ENCODE measurements around the gene ARHGEF38.

Gene ARHGEF38

GRCh38 chr4:105633241-105633640 lies 80.8 kb downstream of the ARHGEF38 start:
- DNase-seq: no peak

GRCh38 chr4:105634402-105635080 lies 82.1 kb downstream of the ARHGEF38 start:
- in situ Hi-C loops (cut with HindIII; ENCODE audit: low pct_ligation_motif_present, low pct_unique_long_range_greater_than_20kb, low sequenced_read_pairs): no loop called here
- no peak for DNase-seq

More at GRCh38 chr4:105633241-105633640, 80.8 kb downstream of the ARHGEF38 start:
- in situ Hi-C loops (cut with HindIII; ENCODE audit: low pct_ligation_motif_present, low pct_unique_long_range_greater_than_20kb, low sequenced_read_pairs): no loop called here

GRCh38 chr4:105637408-105638176 lies 85.2 kb downstream of the ARHGEF38 start:
- in situ Hi-C loops (cut with HindIII; ENCODE audit: low pct_ligation_motif_present, low pct_unique_long_range_greater_than_20kb, low sequenced_read_pairs): no loop called here
- DNase-seq: no peak

DNA sequence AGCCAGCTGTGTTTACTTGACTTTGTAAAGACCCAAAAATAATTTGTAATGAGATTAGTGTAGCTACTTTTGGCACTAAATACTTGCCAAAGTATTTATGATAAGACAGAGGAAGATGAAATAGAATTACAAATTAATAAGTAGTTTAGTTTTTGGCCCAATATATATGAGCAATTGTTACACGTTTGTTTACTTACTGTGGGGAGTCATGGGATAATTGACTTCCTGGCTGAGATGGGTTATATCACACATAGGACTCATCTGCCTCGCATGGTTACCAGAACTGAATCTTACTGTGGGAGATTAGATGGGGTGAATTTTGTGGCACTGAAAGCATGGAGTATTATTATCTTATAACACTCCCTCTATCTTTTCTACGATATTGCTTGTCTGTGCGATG lies 89.4 kb downstream of the ARHGEF38 start:
- DNase-seq: no peak
- in situ Hi-C loops (cut with HindIII; ENCODE audit: low pct_ligation_motif_present, low pct_unique_long_range_greater_than_20kb, low sequenced_read_pairs): no loop called here

DNA sequence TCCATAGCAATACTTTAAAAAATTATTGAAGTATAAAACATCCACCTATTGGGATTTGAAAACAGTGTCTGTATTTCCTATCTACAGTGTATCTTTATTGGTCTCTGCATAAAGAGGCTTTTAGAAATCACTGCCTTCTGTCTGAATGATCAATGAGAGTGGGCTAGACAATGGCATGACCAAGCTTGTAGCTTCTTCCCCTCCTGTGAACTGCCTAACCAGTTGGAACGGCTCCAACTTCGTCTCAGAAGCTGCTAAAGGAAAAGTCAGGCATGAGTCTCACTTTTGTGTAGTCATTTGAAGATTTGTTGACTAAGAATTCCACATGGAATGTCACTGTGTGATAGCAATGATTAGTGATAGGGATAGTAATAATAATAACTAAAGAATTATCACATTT lies 91.8 kb downstream of the ARHGEF38 start:
- DNase-seq: no peak
- in situ Hi-C loops (cut with HindIII; ENCODE audit: low pct_ligation_motif_present, low pct_unique_long_range_greater_than_20kb, low sequenced_read_pairs): no loop called here

DNA sequence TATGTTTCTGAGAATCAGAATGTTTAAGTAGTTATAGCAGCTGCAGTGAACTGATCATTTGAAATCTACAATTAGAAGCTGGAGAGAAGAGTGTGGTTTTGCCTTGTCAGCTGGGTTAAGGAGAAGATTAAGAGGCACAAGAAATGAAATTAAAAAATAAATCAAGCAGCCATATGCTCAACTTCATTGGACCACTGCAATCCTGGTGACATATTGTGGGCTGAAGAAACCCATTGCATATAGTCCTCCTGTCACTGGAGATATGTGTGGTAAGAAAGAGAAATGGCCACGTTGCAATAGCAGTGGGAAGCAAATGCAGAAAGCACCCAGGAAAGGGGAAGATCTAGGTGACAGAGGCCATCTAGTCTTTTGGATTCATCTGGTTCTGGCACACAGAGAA lies 93.0 kb downstream of the ARHGEF38 start:
- in situ Hi-C loops (cut with HindIII; ENCODE audit: low pct_ligation_motif_present, low pct_unique_long_range_greater_than_20kb, low sequenced_read_pairs): no loop called here
- no peak for DNase-seq

DNA sequence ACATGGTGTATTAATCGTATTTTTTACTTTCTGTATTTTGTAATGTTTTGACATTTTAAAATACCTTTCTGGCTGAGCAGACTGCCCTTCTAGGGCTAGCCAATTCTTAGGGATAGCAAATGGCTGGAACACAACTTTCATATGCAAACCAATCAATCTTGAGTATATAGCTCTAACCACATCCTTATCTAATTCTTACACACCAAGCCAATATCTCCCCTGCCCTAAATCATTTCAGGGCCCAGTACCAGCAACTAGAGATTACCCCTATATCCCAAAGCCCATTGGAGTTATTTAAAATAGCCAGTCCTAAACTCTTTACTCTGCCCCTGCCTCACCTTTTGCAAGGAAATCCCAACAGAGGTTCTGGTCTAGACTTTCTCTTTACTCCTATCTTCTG lies 97.8 kb downstream of the ARHGEF38 start:
- in situ Hi-C loops (cut with HindIII; ENCODE audit: low pct_ligation_motif_present, low pct_unique_long_range_greater_than_20kb, low sequenced_read_pairs): no loop called here
- no peak for DNase-seq

DNA sequence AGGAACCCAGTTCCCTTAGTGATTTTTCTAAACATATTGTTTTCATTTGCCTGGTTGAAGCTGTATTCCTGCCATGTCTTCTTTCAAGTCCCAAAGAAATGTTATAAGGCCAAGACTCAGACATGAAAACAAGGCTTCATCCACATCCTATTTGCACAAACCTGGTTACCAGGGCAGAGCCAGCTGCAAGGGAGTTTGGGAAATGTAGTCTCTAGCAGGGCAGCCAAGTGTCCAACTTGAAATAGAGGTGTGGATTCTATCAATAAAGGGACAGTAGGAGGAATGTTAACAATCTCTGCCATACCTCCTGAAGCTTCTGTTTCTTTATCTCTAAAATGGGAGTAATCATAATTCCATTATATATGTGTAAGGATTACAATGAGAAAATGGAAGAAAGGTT lies 99.5 kb downstream of the ARHGEF38 start:
- in situ Hi-C loops (cut with HindIII; ENCODE audit: low pct_ligation_motif_present, low pct_unique_long_range_greater_than_20kb, low sequenced_read_pairs): no loop called here
- no peak for DNase-seq

DNA sequence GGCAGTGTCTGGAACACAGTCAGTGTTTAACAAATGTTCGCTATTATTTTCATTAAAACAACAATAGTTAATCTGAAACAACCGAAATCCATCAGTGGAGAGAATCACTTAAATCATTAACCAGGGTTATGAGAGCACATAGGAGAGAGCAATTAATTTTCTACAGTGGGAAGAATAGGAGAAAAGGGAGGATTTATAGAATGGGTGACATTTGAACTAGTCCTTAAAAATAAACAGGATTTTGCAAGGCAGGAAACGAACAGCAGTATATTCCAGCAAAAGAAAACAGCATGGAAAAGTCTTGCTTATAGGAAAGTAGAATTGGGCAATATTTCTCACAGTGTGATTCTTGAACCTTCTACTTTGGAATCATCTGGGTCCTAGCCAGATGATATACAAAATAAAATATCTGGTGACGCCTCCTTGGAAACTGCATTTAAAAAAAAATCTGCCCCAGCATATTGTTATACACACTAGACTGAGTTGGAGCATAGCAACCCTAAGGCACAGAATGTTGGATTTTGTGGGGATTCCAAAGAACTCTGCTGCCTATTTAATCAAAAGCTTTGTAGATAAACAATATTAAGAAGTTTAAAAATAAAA lies 100.0 kb downstream of the ARHGEF38 start:
- in situ Hi-C loops (cut with HindIII; ENCODE audit: low pct_ligation_motif_present, low pct_unique_long_range_greater_than_20kb, low sequenced_read_pairs): no loop called here
- DNase-seq: no peak

GRCh38 chr4:105657117-105657765 lies 104.8 kb downstream of the ARHGEF38 start:
- no peak for DNase-seq
- in situ Hi-C loops (cut with HindIII; ENCODE audit: low pct_ligation_motif_present, low pct_unique_long_range_greater_than_20kb, low sequenced_read_pairs): no loop called here

DNA sequence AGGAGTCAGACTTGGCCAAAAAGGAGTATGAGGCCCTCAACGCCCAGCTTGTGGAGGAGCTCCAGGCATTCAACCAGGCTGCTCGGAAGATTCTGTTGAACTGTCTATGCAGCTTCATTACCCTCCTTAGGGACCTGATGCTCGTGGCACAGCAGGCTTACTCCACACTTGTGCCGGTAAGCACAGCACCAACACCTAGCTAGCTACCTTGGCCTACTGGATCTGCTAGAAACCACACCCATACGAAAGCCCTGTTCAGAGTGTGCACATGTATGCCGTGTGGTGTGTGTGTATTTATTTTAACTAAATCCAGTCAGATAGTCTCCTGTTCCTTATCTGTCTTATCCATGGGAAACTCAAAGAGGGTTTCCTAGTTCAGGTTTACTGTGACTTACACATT lies 106.8 kb downstream of the ARHGEF38 start:
- in situ Hi-C loops (cut with HindIII; ENCODE audit: low pct_ligation_motif_present, low pct_unique_long_range_greater_than_20kb, low sequenced_read_pairs): no loop called here
- DNase-seq: no peak

DNA sequence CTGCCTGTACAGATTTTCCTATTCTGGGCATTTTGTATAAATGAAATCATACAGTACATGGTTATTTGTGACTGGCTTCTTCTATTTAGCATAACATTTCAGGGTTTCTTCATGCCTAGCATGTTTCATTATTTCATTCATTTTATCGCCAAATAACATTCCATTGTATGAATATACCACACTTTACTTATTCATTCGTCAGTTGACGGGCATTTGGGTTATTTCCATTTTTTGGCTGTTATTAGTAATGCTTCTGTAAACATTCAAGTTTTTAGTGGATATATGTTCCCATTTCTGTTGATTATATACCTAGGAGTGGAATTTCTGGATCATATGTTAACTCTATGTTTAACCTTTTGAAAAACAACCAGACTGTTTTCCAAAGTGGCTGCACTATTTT lies 108.6 kb downstream of the ARHGEF38 start:
- DNase-seq: no peak
- in situ Hi-C loops (cut with HindIII; ENCODE audit: low pct_ligation_motif_present, low pct_unique_long_range_greater_than_20kb, low sequenced_read_pairs): no loop called here

- DNase-seq: no peak
- in situ Hi-C loops (cut with HindIII; ENCODE audit: low pct_ligation_motif_present, low pct_unique_long_range_greater_than_20kb, low sequenced_read_pairs): no loop called here
Observed at GRCh38 chr4:105662935-105663675, 110.7 kb downstream of the ARHGEF38 start.

- DNase-seq: peak; percentile 25
- in situ Hi-C loops (cut with HindIII; ENCODE audit: low pct_ligation_motif_present, low pct_unique_long_range_greater_than_20kb, low sequenced_read_pairs): no loop called here
Observed at GRCh38 chr4:105666693-105667092, 114.3 kb downstream of the ARHGEF38 start.

- no peak for DNase-seq
- in situ Hi-C loops (cut with HindIII; ENCODE audit: low pct_ligation_motif_present, low pct_unique_long_range_greater_than_20kb, low sequenced_read_pairs): no loop called here
Observed at GRCh38 chr4:105670684-105671083, 118.3 kb downstream of the ARHGEF38 start.

GRCh38 chr4:105671301-105671700 lies 118.9 kb downstream of the ARHGEF38 start:
- in situ Hi-C loops (cut with HindIII; ENCODE audit: low pct_ligation_motif_present, low pct_unique_long_range_greater_than_20kb, low sequenced_read_pairs): no loop called here
- DNase-seq: no peak

GRCh38 chr4:105674011-105674410 lies 121.6 kb downstream of the ARHGEF38 start:
- no peak for DNase-seq
- in situ Hi-C loops (cut with HindIII; ENCODE audit: low pct_ligation_motif_present, low pct_unique_long_range_greater_than_20kb, low sequenced_read_pairs): no loop called here

DNA sequence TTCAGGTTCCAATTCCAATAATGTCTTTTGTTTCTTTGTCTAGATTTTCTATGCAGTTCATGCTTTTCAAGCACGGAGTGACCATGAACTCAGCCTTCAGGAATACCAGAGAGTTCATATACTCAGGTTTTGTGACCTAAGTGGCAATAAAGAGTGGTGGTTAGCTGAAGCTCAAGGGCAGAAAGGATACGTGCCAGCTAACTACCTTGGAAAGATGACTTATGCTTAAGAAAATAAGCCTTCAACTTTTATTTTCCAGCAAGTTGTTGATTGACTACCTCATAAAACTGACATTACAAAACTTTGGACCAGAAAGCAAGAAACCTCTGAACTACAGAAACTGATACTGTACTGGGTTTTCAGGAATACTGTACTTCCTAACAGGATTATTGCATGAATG lies 125.3 kb downstream of the ARHGEF38 start:
- in situ Hi-C loops (cut with HindIII; ENCODE audit: low pct_ligation_motif_present, low pct_unique_long_range_greater_than_20kb, low sequenced_read_pairs): no loop called here
- no peak for DNase-seq

DNA sequence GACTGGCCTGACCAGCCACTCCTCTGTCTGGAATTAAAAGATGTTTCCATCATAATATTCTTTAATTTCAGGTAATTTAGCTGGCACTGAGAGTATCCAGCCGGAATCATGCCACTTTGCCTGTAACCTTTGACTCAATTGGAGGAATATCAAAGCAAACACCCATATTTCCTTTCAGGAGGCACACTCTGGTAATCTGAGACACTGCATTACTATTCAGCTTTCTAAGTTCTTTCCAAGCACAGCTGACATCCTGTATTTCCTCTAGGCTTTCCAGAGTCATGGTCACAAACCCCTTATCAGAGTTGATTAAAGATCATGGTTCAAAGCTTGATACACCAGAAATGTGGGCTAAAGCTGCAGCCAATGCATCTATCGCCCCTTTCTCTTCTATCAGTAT lies 126.8 kb downstream of the ARHGEF38 start:
- in situ Hi-C loops (cut with HindIII; ENCODE audit: low pct_ligation_motif_present, low pct_unique_long_range_greater_than_20kb, low sequenced_read_pairs): no loop called here
- DNase-seq: no peak
